ENCODE results near the gene GJA3.

Gene GJA3

DNA sequence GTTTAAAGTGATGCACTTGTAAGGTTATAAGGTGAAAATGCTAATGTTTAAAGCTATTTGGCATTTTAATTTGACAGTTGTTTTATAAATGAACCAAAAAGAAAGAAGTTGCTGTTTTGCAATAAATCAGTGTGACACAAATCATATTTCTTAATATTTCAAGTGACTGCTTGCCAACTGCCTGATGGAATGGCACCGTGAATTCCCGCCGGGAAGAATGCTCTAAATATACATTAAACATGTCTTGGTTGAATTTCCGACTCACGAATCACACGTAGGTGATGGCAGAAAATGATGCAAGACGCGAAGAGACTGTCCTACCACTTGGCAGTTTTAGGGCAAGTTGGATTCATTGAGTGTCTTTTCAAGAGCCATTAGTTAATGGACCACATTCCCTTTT, 34.9 kb upstream of the GJA3 start:
- H3K4me3 ChIP-seq (replicated peaks; ENCODE audit: low read depth, low read length) = no peak overlapping the region
- DNase-seq (ENCODE audit: extremely low read depth, low read depth) = no peak
- no peak for TF ChIP-seq CTCF (IDR thresholded peaks at IDR 0.05; ENCODE audit: low read depth, low read length, missing control alignments)

GRCh38 chr13:20193907-20194631, 33.2 kb upstream of the GJA3 start:
- no peak overlapping the region for H3K4me3 ChIP-seq (replicated peaks; ENCODE audit: low read depth, low read length)
- DNase-seq (ENCODE audit: extremely low read depth, low read depth) = no peak
- no peak for TF ChIP-seq CTCF (IDR thresholded peaks at IDR 0.05; ENCODE audit: low read depth, low read length, missing control alignments)

GRCh38 chr13:20193162-20193906, 32.5 kb upstream of the GJA3 start:
- DNase-seq (ENCODE audit: extremely low read depth, low read depth) = no peak

DNA sequence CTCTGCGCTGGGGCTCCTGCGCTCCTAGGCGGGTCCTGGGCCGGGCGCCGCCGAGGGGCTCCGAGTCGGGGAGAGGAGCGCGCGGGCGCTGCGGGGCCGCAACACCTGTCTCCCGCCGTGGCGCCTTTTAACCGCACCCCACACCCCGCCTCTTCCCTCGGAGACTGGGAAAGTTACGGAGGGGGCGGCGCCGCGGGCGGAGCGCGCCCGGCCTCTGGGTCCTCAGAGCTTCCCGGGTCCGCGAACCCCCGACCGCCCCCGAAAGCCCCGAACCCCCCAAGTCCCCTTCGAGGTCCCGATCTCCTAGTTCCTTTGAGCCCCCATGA, 31.9 kb upstream of the GJA3 start, which contains the start of gene GJB2:
TSS of gene GJB2 (minus strand) at position 103 of the 326 bp plus-strand sequence. CDS start 3,357 bp downstream, outside the sequence.
- DNase-seq (ENCODE audit: extremely low read depth, low read depth) = no peak
- H3K4me3 ChIP-seq (replicated peaks; ENCODE audit: low read depth, low read length) = peak within 1 kb of the TSS; percentile 22
- TF ChIP-seq CTCF (IDR thresholded peaks at IDR 0.05; ENCODE audit: low read depth, low read length, missing control alignments) = no peak

More at GRCh38 chr13:20193162-20193906, 32.5 kb upstream of the GJA3 start:
- TF ChIP-seq CTCF (IDR thresholded peaks at IDR 0.05; ENCODE audit: low read depth, low read length, missing control alignments) = no peak
- peak overlapping the region; percentile 5; the same call in 1 of the 2 replicates for H3K4me3 ChIP-seq (replicated peaks; ENCODE audit: low read depth, low read length)

GRCh38 chr13:20192158-20192835, 31.4 kb upstream of the GJA3 start:
- DNase-seq (ENCODE audit: extremely low read depth, low read depth) = no peak
- TF ChIP-seq CTCF (IDR thresholded peaks at IDR 0.05; ENCODE audit: low read depth, low read length, missing control alignments) = no peak
- H3K4me3 ChIP-seq (replicated peaks; ENCODE audit: low read depth, low read length) = peak overlapping the region; percentile 22

- no peak for DNase-seq (ENCODE audit: extremely low read depth, low read depth)
- no peak for TF ChIP-seq CTCF (IDR thresholded peaks at IDR 0.05; ENCODE audit: low read depth, low read length, missing control alignments)
- no peak overlapping the region for H3K4me3 ChIP-seq (replicated peaks; ENCODE audit: low read depth, low read length)
Measured at GRCh38 chr13:20191311-20192157, 30.7 kb upstream of the GJA3 start.

All from HFF-Myc (cell line).